GM21390 (cell line): ENCODE results near the gene GNAQ.
"Not testable (repeated sequence)": the region's sequence is repeated elsewhere in the genome, so short reads cannot be mapped to it uniquely, and the experiment has no call there.

Experiments used
- ATAC-seq: cut with Tn5 transposase; IDR thresholded peaks from one replicate; pipeline ENCODE4 v1.9.1; 2021; ENCODE audit not compliant: unreplicated experiment

The GNAQ gene

DNA sequence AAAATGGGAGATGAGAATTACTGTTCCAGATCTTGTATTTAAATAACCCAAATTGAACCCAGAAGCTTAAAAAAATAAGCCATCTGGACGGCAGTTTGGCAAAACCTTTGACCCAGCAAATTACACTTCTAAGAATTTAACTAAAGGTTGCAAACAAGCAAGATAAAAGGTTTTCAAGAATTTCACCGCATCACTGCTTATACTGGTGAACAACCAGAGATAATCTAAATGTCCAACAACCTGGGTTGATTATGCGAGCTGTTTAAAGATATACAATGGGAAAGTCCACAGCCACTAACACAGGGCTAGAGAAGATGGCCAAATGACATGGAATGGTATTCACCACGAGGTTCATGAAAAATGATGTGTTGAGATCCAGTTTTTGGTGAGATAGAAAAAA is 149.3 kb downstream of the GNAQ start:
- no peak for ATAC-seq

DNA sequence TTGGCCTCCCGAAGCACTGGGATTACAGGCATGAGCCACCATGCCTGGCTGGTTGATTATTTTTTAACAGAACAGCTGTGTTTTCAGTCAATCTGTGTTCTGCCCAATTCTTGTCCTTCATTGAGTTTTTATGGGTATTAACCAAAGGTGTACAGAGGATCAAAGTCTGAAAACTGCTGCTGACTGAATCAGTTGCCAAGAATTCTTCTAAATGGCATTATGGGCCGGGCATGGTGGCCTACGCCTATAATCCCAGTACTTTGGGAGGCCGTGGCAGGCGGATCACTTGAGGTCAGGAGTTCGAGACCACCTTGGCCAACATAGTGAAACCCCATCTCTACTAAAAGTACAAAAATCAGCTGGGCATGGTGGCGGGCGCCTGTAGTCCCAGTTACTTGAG is 150.0 kb downstream of the GNAQ start:
- not testable (repeated sequence) for ATAC-seq

DNA sequence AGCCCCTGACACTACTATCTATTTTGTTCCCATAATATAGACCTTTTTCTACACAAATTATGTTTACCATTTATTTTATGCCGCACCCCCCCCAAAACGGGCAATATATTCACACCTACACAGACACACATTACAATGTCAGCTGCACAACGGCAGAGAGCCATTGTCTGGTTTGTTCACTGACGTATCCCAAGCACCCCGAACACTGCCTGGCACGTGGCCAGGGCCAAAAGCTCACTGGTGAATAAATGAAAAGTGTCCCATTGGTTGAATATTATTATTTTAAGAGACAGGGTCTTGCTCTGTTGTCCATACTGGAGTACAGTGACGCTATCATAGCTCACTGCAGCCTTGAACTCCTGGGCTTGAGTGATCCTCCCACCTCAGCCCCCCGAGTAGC is 150.5 kb downstream of the GNAQ start:
- no peak for ATAC-seq

DNA sequence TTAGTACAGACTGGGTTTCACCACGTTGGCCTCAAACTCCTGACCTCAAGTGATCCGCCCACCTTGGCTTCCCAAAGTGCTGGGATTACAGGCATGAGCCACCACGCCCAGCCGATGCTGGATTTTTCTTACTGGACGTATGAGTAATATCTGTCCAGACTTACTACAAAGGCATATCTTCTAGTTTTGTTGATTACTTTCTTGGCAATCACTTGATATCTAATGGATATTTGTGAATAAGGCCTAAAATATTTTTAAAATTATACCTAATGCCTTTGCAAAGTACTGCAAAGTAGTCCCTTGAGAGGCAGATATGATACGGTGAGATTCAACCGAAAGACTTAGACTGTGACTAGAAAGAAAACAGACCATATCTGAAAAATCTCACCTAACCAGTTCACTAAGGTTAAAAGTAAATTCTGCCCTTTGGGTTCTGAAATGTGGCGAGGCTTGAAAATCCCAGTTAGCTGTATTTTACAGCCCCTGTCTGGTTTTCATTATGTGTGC is 152.1 kb downstream of the GNAQ start:
- ATAC-seq, result no peak

DNA sequence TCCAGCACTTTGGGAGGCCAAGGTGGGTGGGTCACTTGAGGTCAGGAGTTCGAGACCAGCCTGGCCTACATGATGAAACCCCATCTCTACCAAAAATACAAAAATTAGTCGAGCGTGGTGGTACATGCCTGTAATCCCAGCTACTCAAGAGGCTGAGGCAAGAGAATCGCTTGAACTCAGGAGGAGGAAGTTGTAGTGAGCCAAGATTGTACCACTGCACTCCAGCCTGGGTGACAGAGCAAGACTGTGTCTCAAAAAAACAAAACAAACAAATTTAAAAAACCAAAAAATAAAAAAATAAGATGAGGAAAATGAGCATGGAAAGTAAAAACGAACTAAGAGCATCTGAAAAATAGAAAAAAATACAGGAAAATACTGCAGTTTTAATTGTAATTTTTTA is 152.8 kb downstream of the GNAQ start:
- ATAC-seq, result not testable (repeated sequence)

DNA sequence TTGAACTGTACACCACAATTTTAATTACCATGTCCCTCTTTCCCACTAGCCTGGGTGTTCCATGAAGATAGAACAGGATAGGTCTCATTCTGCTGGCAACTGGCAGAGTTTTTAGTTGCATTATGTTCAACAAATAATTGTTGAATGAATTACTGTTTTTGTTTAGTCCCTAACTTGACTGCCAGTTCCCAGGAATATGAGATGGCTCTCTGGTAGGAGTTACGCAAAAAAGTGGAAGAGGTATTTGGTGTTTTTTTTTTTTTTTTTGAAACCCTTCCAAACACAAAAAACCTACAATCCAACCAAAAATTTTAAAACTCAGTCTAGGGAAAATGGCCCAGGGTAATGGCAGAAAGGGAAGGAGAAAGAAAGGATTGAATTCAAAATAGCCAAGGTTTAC is 153.6 kb downstream of the GNAQ start:
- ATAC-seq, result no peak

DNA sequence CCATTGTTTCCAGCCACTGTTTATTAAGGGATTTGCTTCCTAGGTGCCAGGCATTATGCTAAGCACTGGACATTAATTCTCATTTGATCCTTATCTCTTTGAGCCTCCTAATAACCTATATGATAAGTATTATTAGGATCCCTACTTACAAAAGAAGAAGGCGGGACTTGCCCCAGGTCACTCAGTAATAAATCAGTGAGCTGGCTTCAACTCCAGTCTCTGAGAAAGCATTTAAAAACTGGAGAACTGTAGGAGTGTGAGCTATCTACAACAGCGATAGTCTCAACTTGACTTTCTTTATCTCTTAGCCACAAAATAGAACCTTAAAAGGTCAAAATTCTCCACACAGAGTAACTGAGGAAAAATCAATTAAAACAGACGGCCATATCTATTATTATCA is 155.0 kb downstream of the GNAQ start:
- ATAC-seq, result no peak

DNA sequence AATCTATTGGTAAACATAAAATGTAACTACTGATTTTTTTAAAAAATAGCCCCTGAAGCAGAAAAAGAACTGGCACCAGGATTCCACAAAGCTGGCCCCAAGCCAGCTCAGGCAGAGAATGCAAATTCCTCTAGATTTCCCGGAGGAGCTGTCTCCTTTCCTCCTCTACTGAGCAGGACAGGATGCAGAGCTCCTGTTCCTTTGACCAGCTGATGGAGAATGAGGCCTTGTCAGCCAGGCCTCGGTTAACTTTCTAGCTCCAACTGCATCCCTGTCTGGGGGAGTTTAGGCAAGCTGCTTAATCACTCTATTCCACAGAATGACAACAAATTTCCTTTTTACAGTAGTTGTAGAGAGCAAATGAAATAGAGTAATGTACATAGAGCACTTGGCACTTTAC is 155.5 kb downstream of the GNAQ start:
- no peak for ATAC-seq

DNA sequence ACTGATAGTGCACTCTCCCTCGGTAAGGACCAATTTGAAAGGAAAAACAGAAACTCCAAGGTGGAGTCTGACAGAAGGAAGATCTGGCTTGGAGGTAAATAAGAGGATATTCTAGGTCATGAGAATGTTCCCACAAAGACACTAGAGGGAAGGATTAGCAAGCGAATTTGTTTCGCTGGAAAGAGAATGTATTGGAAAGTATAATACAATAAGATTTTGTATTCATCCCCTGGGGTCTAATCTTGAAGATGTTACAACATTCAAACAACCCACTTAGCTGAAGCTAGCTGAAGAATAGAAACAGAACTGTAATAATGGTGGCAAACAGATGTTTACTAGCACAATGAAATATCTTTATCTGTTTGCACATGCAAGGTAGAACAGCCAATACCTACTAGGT is 158.7 kb downstream of the GNAQ start:
- no peak for ATAC-seq

DNA sequence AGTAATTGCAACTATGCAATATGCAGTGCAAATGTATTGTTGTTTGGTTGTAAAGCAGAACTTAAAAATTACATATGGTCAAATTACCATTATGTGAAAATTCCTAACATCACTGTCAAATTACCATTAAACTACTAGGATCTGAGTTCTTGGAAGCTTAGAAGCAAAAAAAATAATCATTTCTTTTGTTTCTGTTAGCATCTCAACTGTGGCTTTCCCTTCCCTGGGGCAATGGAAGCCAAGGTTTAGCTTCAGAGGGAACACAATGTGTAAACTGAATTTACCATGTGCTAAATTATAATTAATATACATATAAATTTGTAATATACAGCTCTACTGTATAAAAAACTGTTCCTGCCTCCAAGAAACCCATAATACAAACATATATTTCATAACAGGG is 159.4 kb downstream of the GNAQ start:
- ATAC-seq, result no peak

DNA sequence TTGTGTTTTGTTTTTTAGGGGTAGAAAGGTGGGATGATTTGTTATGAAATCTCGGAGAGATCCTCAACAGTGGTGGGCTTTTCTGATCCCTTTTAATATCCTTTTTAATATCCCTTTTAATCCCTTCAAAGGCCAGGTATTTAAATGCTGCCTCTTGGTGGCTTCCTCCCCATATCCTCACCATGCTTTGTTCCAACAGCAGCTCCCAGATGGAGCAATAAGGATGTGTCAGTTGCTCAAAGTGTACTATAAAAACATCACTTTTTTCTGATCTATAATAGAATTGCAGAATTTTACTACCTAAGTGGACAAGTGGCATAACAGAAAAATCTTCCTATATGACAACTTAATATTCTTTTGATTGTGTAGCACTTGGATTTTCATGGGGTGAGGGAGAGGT is 160.1 kb downstream of the GNAQ start:
- no peak for ATAC-seq

DNA sequence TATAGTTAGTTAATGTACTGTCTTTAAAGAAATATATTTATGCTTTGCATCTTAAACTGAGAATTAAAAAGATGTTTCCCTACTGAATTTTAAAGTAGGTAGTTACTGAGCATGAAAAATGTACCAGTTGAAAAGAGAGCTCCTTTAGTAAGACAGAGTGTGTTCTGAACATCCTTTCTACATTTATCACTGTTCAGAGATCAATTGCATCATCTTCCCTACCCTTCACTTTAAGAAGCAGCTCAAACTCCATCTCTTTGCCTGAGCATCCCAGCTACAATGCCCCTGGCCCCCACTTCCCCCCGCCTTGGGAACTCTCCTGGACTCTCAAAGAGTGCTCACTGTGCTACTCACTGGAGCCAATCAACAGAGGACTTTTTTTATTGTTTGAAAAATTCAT is 164.7 kb downstream of the GNAQ start:
- ATAC-seq, result no peak

DNA sequence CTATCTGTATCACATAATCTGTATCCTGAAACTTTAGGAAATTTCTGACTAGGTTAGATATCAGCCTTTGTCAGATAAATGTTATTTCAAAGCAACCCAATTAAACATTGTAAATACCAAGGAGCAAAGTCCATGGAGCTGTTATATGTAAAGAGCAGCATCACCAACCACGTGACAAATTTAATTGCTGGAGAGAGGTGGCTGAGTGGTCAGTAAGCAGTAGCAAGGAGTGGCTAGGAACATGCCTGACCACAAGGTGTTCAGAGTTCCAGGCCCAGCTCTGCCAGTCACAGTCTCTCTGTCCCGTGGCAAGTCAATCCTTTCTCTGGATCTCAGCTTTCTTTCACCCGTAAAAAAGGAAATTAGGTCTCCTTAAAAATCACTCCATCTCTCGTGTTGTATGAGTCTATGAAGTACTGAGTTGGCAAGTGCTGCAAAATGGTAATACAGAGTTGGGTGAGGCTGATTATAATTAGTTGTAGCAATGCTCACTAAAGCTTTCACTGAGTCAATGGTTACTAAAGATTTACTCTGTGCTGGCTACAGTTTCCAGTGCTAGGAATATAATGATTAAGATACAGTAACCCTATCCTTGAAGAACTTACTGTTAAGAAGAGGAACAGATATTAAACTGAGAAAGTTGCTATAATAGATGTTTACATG is 166.1 kb downstream of the GNAQ start:
- ATAC-seq, result no peak

DNA sequence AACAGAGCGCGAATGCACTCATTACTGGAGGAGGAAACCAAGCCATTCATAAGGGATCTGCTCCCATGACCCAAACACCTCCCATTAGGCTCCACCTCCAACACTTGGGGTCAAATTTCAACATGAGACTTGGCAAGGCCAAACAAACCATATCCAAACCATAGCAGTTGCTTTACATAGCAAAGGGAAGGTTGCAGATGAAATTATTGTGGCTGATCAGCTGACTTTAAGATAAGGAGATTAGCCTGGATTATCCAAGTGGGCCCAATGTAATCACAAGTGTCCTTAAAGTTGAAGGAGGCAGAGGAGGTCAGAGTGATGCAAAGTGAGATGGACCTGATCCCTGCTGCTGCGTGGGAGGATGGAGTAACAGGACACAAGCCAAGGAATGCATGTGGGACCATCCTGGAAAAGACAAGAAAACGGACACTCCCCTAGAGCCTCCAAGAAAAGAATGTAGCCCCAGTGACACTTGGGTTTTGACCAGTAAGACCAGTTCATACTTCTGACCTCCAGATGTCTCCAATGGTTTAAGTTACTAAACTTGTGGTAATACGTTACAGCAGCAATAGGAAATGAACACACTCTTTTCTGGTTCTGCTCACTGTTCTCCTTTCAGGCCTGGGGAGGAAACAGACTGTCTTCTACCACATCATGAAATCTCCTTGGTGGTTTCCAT is 167.3 kb downstream of the GNAQ start:
- ATAC-seq, result no peak

DNA sequence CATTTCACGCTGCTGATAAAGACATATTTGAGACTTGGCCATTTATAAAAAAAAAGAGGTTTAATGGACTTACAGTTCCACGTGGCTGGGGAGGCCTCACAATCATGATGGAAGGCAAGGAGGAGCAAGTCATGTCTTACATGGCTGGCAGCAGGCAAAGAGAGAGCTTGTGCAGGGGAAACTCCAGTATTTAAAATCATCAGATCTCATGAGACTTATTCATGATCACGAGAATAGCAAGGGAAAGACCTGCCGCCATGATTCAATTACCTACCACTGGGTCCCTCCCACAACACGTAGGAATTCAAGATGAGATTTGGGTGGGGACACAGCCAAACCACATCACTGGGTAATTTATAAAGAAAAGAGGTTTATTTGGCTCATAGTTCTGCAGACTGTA is 168.0 kb downstream of the GNAQ start:
- ATAC-seq, result not testable (repeated sequence)

DNA sequence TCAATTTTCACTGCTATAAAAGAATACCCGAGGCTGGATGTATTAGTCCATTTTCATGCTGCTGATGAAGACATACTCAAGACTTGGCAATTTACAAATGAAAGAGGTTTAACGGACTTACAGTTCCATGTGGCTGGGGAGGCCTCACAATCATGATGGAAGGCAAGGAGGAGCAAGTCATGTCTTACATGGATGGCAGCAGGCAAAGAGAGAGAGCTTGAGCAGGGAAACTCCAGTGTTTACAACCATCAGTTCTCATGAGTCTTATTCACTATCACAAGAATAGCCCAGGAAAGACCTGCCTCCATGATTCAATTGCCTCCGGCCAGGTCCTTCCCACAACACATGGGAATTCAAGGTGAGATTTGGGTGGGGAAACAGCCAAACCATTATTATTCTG is 170.7 kb downstream of the GNAQ start:
- ATAC-seq, result not testable (repeated sequence)

DNA sequence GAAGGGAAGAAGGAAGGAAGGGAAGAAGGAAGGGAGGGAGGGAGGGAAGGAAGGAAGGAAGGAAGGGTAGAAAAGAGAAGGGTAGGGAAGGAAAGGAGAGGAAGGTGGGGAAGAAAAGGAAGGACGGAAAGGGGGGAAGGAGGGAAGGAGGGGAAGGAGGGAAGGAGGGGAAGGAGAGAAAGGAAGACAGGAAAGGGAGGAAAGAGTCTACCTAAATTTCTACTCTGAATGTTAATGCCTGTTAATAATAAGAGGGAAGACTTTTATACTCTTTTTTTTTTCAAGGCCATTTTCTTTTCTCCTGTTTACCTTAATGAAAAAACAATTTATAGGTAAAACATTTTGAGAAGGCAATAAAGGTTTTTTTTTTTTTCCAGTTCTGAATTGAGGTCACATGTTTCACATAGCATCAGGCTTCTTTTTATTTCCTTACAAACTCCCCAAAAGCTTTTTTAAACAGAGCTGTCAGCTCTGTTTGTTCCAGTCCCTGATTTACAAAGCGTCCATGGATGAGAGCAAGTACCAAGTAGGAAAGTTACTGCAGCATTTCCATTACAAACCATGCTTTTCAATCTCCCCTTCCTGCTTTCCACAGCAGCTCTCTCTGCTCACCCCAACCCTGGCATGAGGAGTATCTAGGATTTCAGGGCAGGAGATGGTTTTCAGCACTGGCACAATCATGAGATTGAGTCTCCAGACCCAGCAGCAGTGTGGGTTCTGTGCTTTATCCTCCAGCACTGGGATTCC is 173.9 kb downstream of the GNAQ start:
- ATAC-seq, result no peak

DNA sequence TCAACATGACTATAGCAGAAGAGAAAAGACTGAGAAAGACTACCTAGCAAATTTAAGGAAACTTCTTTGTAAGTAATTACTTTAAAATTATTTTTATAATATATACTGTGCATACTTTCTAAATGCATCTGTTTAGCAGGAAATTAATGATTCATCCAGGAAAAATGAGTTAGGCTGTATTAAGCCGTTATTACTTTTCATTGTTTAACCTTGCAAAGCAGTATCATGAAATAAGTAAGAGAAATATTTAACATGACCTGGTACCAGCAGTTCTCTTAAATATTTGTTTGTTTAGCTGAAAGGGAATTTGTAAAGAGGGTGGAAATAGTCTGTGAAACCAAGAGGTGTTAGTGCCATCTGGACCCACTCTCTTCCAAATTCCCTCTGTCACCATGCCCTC is 175.0 kb downstream of the GNAQ start:
- no peak for ATAC-seq

DNA sequence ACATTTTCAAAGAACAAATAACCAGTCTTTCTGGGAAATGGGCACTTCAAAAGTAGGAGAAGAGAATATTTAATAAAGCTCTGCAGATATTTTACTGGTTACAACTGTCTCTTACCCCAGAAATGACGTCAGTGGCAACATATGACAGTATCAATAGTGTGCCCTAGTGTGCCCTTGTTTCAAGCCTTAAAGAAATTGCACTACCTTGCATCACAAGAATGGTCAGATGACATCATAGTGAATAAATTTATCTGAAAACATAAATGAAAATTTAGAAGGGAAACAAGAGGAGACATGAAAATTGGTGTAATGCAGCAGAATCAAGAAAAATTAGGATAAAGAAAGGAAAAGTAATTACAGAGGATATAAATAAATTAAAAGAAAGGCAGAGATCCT is 176.7 kb downstream of the GNAQ start:
- ATAC-seq, result no peak

DNA sequence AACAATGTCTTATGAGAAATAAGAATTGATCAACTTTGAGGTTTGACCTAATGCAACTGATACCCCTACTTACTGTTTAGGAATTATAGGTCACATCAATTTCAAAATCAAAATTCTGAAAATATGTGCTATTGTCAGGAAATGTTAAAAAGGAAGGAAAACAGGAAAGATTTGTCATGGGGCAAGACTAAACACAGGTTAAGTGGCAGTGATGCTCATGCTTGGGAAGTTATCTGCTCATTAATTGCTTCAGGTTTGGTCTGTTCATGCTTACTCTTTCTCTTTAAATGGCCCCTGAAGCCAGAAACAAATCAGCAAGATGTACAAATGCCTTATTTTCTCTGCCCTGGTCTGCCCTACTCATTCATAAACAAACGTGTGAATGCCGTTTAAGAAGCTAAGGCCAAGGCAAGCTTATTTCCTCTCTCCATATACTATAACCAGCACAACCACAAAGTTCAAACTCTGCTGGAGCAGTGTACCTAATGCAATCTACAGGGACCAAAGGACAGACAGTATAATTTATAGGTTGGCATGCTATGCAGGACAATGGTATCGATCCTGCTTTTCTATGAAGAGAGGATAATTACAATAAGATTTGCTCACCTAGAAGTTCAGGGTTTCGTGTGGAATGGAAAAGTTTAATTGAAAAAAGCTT is 177.2 kb downstream of the GNAQ start:
- ATAC-seq, result no peak

DNA sequence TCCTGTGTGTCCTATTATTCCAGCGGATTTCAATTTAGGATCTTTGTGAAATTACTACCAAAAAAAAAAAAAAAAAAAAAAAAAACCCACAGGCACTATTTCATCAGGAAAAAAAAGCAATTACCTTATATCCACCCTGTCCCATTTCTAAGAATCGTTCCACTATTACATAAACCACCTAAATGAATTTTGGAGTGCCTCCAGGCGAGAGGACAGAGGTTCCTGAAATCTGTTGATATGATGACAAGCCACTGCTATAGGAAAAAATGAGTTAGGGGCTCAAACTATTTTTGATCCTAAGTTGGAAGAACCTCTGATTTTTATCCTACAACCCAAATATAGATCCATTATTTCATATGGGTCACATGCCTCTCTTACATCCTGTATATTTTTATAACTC is 177.9 kb downstream of the GNAQ start:
- ATAC-seq, result no peak
